ACC112 (cell line): ENCODE data around the gene SFXN5.

Source experiments
- H2AFZ ChIP-seq: fragments of 200-600 bp; sonication (generic); one replicate; pipeline ENCODE4 v1.6.0; 2017; ENCODE audit warnings: antibody characterized with exemption, low read length; ENCODE audit not compliant: unreplicated experiment
- H3K27ac ChIP-seq: fragments of 200-600 bp; sonication (generic); 2 replicates; pipeline ENCODE4 v1.5.1; 2014; ENCODE audit warnings: low read depth, mild to moderate bottlenecking, antibody characterized with exemption, low read length, moderate library complexity
- H3K27me3 ChIP-seq: fragments of 200-600 bp; sonication (generic); 2 replicates; pipeline ENCODE4 v1.6.1; 2014; ENCODE audit warnings: mild to moderate bottlenecking, antibody characterized with exemption, low read length, moderate library complexity, mixed read lengths; ENCODE audit not compliant: insufficient read depth
- H3K36me3 ChIP-seq: fragments of 200-600 bp; sonication (generic); 2 replicates; pipeline ENCODE4 v1.6.1; 2016; ENCODE audit warnings: mild to moderate bottlenecking, antibody characterized with exemption, low read length, moderate library complexity, mixed read lengths; ENCODE audit not compliant: insufficient read depth
- H3K4me1 ChIP-seq: fragments of 200-600 bp; sonication (generic); one replicate; pipeline ENCODE4 v1.6.1; 2016; ENCODE audit warnings: low read length, mixed read lengths; ENCODE audit not compliant: insufficient read depth, unreplicated experiment, control insufficient read depth
- H3K4me3 ChIP-seq: fragments of 200-600 bp; sonication (generic); 2 replicates; pipeline ENCODE4 v1.5.1; 2014; ENCODE audit warnings: mild to moderate bottlenecking, low read depth, low read length
- H3K79me2 ChIP-seq: fragments of 200-600 bp; sonication (generic); one replicate; pipeline ENCODE4 v1.6.0; 2016; ENCODE audit warnings: low read length; ENCODE audit not compliant: control insufficient read depth, unreplicated experiment, insufficient read depth

SFXN5 gene

DNA sequence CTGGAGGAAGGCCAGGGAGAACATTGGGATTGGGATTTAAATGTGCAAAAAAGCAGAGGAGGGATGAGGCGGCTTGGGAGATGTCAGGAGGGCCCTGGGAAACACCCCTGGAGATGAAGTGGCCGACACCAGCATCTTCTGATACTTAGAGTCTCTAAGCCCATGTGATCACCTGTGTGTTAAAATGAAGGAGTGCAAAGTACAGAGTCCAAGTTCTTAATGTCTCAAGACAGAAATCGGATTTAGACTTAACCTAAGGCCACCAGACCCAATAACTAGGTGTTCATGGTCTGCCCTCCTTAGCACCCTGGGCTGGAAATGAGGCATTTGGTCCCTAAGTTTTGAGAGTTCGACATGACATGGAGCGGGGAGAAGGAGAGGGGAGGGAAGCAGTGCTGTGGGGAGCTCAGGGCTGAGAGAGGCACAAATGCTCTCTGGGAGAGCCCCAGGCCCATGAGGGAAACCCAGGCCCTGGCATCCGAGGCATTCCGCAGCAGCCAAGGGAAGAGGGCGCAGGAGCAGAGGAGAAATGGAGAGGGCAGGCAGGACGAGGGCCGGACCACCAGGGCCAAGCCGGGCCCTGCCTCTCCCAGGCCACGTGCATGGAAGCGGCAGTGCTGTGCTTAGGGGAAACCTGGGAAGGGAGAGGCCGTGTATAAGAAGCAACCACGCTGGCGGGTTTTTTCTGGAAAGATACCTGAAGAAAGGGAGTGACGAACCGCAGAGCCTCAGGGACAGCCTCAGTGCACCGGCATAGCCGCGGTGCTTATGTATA is 63.3 kb downstream of the SFXN5 start:
- H3K4me1 ChIP-seq: no peaks in the 10 kb centered on the region
- H3K36me3 ChIP-seq: peaks cover 7% of the 10 kb centered on the region; the same call in 1 of the 2 replicates
- H3K27me3 ChIP-seq: no peaks in the 10 kb centered on the region
- H3K79me2 ChIP-seq: no peaks in the 10 kb centered on the region
- H3K27ac ChIP-seq: no peak overlapping the region
- no peak overlapping the region for H3K4me3 ChIP-seq
- H2AFZ ChIP-seq: no peak overlapping the region

GRCh38 chr2:73006969-73007710 is 64.4 kb downstream of the SFXN5 start:
- Histone ChIP-seq H3K4me3 (no peak overlapping the region), H3K27ac (no peak overlapping the region), H2AFZ (no peak overlapping the region), H3K27me3 (no peaks in the 10 kb centered on the region), H3K36me3 (peaks cover 7% of the 10 kb centered on the region; the same call in 1 of the 2 replicates), H3K79me2 (no peaks in the 10 kb centered on the region), H3K4me1 (no peaks in the 10 kb centered on the region)

- no peak overlapping the region for H2AFZ ChIP-seq
- H3K36me3 ChIP-seq: peaks cover under 1% of the 10 kb centered on the region; the same call in 1 of the 2 replicates
- no peaks in the 10 kb centered on the region for H3K27me3 ChIP-seq
- peaks cover 9% of the 10 kb centered on the region for H3K4me1 ChIP-seq
- H3K79me2 ChIP-seq: no peaks in the 10 kb centered on the region
- no peak overlapping the region for H3K4me3 ChIP-seq
- H3K27ac ChIP-seq: no peak overlapping the region
Measured at GRCh38 chr2:73004889-73005596, 66.5 kb downstream of the SFXN5 start.

GRCh38 chr2:73004466-73004865 is 67.0 kb downstream of the SFXN5 start:
- Histone ChIP-seq H3K4me1 (peaks cover 14% of the 10 kb centered on the region), H3K4me3 (no peak overlapping the region), H2AFZ (no peak overlapping the region), H3K27me3 (no peaks in the 10 kb centered on the region), H3K36me3 (no peaks in the 10 kb centered on the region), H3K27ac (no peak overlapping the region), H3K79me2 (no peaks in the 10 kb centered on the region)

DNA sequence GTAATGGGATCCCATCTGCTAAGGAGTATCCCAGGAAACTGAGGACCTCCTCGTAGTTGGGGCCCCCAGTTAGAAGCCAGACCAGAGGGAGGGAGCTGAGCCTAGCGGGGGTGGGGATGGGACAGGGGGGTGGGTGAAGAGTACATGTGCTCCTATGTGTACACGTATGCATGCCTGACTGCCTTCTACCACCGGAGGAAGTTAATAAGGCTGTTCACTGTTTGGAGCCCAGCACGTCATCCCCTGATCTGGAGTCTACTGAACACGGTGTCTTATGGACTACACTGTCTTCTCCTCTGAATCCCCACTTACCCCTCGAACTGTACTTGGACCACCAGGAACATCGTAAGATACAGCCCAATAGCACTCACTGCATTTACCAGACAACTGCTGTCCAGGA is 68.5 kb downstream of the SFXN5 start:
- H3K27me3 ChIP-seq: no peaks in the 10 kb centered on the region
- no peaks in the 10 kb centered on the region for H3K36me3 ChIP-seq
- no peak overlapping the region for H2AFZ ChIP-seq
- H3K79me2 ChIP-seq: no peaks in the 10 kb centered on the region
- no peak overlapping the region for H3K27ac ChIP-seq
- peaks cover 14% of the 10 kb centered on the region for H3K4me1 ChIP-seq
- no peak overlapping the region for H3K4me3 ChIP-seq

GRCh38 chr2:73000808-73001570 is 70.5 kb downstream of the SFXN5 start:
- H3K79me2 ChIP-seq: no peaks in the 10 kb centered on the region
- no peak overlapping the region for H2AFZ ChIP-seq
- no peaks in the 10 kb centered on the region for H3K36me3 ChIP-seq
- no peaks in the 10 kb centered on the region for H3K27me3 ChIP-seq
- H3K27ac ChIP-seq: no peak overlapping the region
- peaks cover 14% of the 10 kb centered on the region for H3K4me1 ChIP-seq
- no peak overlapping the region for H3K4me3 ChIP-seq

DNA sequence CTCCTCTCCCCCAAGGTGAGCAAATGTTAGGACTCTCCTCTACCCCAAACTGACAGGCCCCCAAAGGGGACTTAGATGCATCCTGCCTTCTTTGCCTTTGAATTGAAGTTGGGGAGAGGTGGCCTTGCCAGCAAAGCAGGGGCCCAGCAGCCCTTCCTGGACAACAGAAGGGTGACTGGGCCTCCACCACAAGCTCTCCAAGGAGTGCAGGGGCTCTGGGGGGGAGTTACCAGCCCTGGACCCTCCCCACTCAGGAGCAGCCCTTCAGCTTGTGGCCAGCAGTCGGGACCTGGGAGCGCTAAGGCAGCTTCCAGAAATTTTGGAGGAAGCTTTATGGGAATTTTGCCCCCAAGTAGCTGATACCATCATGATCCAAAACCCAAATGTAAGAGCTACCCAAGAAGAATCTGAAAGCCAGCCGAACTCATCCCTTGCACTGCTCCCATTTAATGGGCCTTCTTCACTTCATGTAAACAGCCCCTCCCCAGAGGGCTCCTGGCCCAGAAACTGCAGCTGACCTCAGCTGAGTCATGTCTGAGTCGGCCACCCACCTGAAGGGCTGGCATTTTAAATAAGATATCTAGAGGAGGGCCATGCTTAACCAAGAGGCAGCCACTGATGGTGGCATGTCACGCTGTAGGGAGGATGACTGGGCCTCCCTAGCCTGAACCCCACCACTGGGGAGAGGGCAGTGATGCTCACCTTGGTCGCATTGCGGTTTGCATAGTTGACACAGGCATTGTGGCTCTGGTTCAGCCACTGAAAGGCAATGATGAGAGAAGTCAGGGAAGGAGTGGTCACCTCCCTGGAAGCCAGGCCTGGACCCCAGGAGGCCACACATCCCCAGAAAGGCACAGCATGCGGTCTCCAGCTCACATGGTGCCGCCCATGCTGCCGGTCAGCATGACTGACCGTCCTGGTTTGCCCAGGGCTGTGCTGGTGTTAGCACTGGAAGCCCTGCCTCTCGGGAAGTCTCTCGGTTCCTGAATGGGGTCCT is 71.5 kb downstream of the SFXN5 start:
- Histone ChIP-seq H3K4me3 (no peak overlapping the region), H2AFZ (no peak overlapping the region), H3K4me1 (peaks cover 14% of the 10 kb centered on the region), H3K27me3 (no peaks in the 10 kb centered on the region), H3K36me3 (no peaks in the 10 kb centered on the region), H3K79me2 (no peaks in the 10 kb centered on the region), H3K27ac (no peak overlapping the region)

- Histone ChIP-seq H3K79me2 (no peaks in the 10 kb centered on the region), H3K4me3 (no peak overlapping the region), H3K27me3 (no peaks in the 10 kb centered on the region), H3K27ac (no peak overlapping the region), H2AFZ (no peak overlapping the region), H3K4me1 (peaks cover 14% of the 10 kb centered on the region), H3K36me3 (no peaks in the 10 kb centered on the region)
Measured at GRCh38 chr2:72998724-72999123, 72.8 kb downstream of the SFXN5 start.

- H3K36me3 ChIP-seq: no peaks in the 10 kb centered on the region
- peaks cover 14% of the 10 kb centered on the region for H3K4me1 ChIP-seq
- no peak overlapping the region for H2AFZ ChIP-seq
- no peaks in the 10 kb centered on the region for H3K79me2 ChIP-seq
- H3K27me3 ChIP-seq: no peaks in the 10 kb centered on the region
- no peak overlapping the region for H3K4me3 ChIP-seq
- no peak overlapping the region for H3K27ac ChIP-seq
Measured at GRCh38 chr2:72998234-72998651, 73.3 kb downstream of the SFXN5 start.
